H1 (cell line): ENCODE data around the gene GFPT1.

ENCODE experiments used
- CEBPB ChIP-seq: IDR thresholded peaks from 2 replicates; pipeline ENCODE4 v1.6.1; 2012; ENCODE audit warnings: low read depth, low read length
- ZNF274 ChIP-seq: IDR thresholded peaks from 2 replicates; pipeline ENCODE4 v1.7.0; 2012; ENCODE audit warnings: low read length, borderline replicate concordance; ENCODE audit errors: extremely low read depth

GRCh38 chr2:69369802-69370201 lies 17.2 kb downstream of the GFPT1 start:
- no peak for TF ChIP-seq ZNF274
- TF ChIP-seq CEBPB, result no peak
